ENCODE measurements around the gene COMMD1.
"Not testable (repeated sequence)": the region's sequence is repeated elsewhere in the genome, so short reads cannot be mapped to it uniquely, and the experiment has no call there.

The COMMD1 gene
- 5.0 to 11.9 reads per million in 2 donors for total RNA-seq

DNA sequence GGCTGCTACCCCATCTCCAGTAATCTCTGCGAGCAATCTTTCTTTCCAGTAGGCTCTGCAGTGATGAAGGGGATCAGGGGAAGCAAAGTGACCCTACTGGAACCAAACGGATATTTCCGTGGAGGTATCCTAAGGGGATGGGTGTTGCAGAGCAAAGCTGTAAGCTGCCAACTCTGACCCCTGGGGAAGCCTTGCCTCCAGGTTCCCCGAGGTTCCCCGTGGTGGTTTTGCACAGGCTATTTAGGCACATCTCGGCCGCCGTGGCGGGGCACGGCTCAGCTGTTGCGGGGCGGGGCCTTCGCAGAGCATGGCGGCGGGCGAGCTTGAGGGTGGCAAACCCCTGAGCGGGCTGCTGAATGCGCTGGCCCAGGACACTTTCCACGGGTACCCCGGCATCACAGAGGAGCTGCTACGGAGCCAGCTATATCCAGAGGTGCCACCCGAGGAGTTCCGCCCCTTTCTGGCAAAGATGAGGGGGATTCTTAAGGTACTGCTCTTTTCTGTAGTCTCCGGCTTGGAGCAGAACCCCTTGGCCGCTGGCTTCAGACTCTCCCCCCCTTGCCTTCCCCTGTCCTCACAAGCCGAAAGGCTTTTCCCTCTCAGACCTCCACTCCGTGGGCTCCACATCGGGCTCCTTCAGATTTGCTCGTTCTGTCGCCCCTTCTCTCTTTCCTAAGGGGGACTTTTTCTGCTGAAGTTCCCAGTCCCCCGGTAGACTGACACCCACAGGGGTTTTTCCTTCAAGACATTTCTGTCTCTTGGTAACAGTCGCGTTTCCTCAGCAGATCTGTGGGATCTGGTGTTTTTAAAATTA lies at the start of gene COMMD1:
Gene COMMD1, plus strand, starts transcription at position 303 of the 814 bp plus-strand sequence. Its CDS starts 5 bp downstream, at position 308.
- DNase-seq = peak; percentile 53 to 87 (median 71)

DNA sequence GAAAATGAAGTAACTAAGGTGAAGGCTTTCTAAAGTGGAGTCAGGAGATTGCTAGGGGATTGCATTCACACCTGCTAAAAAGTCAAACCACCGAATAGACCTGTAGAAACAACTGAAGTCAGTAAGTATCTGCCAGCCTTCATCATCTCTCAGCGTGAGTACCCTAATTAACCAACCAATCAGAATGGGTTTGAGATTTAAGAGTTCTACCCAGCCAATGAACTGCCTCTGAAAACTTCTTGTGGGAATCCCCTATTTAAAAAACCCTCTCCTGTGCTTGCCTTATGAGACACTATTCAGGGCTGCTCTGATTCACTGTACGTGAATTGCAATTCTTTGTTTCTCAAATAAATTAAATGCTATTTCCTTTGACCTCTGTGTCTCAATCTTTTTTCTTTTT lies 48.2 kb upstream of the COMMD1 start:
- peak in 1 of 5 experiments; percentile 4 for DNase-seq

DNA sequence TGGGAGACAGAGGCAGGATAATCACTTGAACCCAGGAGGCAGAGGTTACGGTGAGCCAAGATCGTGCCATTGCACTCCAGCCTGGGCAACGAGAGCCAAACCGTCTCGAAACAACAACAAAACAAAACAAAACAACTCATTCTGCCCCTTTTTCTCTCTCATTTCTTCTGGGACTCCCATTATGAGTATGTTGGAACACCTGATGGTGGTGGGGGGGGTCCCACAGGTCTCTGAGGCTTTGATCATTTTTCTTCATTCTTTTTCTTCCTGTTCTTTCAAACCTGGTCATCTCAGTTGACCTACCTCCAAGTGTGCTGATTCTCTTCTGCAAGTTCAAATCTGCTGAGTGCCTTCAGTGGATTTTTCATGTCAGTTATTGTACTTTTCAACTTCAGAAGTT lies 43.4 kb upstream of the COMMD1 start:
- DNase-seq = no peak

DNA sequence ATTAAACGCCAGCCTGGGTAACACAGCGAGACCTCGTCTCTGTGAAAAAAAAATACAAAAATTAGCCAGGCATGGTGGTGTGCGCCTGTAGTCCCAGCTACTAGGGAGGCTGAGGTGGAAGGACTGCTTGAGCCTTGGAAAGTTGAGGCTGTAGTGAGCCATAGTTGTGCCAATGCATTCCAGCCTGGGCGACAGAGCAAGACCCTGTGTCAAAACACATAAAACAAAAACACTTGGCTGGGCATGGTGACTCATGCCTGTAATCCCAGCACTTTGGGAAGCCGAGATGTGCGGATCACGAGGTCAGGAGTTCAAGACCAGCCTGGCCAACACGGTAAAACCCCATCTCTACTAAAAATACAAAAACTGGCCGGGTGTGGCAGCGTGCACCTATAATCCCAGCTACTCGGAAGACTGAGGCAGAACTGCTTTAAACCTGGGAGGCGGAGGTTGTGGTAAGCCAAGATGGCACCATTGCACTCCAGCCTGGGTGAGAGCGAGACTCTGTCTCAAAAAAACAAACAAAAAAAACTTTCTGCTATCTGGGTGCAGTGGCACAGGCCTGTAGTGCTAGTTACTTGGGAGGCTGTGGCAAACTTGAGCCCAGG lies 38.9 kb upstream of the COMMD1 start:
- not testable (repeated sequence) for DNase-seq

DNA sequence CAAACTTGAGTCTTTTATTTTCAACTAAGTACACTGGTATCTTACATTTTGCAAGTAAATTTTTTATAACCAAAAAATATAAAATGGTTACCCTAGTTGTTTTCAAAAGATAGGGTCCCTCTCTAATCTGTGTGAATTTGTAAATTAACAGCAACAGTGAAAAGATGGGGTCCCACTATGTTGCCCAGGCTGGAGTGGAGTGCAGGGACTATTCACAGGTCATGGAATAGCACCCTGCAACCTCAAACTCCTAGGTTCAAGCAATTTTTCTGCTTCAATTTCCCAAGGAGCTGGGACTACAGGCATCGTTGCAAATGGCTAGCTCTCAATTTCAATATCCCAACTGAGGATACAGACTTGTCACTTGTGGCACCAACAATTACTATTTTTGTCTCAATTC lies 29.1 kb upstream of the COMMD1 start:
- no peak for DNase-seq

DNA sequence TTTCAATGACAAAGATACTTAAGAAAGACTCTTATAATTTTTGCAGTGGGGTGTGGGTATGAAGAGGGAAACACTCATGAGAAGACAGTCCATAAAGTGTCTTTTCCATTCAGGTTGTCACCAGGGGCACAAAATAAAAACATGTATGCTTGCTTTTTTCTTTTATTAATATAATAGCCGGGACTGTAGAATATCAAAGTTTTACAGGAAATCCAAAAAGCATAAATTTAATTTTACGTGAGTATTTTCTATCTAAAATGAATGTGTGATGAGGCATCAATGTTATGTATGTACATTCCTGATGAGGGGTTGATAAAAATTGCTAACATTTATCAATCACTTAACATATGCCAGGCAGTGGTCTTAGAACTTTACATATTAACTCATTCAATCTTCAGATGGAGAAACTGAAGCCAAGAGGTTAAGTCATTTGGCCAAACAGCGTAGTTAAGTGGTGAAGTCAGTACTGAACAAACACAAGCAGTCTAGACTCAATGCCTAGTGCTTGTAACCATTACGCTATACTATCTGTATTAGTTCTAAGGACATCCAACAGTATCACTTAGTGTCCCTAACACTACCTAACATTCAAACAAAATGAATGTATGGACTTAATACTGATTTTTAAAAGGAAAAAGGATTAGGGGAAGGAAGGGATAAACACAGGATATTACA lies 27.8 kb upstream of the COMMD1 start:
- DNase-seq = no peak

DNA sequence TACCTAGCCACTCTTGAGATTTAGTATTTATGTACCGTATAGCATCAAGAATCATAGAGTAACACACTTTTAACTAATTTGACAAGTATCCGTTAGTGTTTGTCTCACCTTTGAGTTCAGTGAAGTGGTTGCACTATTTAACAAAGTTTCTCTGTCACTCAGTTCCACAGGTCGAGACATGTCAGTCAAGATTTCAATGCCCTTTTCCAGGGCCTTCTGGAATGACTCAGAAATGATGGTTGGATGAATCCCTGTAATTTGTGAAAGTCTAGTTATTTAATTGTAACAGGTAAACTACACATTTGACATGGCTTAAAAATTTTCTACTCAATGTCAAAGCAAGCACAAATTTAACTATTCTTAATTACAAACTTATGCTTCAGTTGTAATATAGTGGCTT lies 26.7 kb upstream of the COMMD1 start:
- no peak for DNase-seq

DNA sequence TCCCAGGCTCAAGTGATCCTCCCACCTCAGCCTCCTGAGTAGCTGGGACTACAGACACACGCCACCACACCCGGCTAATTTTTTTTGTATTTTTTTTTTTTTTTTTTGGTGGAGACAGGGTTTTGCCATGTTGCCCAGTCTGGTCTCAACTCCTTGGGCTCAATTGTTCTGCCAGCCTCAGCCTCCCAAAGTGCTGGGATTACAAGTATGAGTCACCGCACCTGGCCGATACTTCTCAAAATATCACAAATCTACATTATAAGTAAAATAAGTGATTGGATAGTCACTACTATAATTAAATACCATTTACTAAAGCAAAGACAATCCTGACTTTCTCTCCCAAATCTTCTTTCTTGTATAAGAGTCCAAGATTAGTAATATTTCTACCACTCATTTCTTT lies 26.1 kb upstream of the COMMD1 start:
- DNase-seq = not testable (repeated sequence)

DNA sequence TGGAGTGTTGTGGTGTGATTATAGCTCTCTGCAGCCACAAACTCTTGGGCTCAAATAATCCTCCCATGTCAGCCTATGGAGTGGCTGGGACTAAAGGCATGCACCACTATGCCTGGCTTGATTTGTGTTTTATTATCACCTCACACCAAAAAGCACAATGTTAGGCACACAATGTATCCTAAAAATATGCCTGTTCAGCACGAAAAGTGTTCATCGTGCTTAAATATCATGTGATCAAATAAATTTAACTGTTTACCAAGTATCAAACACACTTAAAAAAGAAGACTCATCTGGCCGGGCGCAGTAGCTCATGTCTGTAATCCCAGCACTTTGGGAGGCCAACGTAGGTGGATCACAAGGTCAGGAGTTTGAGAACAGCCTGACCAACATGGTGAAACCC lies 22.6 kb upstream of the COMMD1 start:
- DNase-seq = no peak

DNA sequence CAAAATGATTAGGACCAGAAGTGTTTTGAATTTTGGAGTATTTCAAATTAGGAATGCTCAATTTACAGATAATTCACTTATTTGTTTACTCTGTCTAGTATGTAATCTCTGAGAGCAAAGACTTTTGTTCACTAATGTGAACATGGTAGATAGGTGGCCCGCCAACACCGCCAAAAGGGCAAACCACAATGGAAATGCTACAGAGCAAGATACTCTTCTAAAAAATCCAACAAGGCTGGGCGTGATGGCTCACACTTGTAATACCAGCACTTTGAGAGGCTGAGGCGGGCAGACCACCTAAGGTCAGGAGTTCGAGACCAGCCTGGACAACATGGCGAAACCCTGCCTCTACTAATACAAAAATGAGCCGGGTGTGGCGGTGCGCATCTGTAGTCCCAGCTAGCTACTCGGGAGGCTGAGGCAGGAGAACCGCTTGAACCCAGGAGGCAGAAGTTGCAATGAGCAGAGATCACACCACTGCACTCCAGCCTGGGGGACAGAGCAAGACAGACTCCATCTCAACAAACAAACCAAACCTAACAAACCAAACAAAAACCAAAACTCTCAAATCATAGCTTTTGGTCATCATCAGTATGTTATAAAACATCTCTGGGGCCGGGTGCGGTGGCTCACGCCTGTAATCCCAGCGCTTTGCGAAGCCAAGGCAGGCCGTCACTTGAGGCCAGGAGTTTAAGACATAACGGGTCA lies 19.4 kb upstream of the COMMD1 start:
- no peak for DNase-seq

DNA sequence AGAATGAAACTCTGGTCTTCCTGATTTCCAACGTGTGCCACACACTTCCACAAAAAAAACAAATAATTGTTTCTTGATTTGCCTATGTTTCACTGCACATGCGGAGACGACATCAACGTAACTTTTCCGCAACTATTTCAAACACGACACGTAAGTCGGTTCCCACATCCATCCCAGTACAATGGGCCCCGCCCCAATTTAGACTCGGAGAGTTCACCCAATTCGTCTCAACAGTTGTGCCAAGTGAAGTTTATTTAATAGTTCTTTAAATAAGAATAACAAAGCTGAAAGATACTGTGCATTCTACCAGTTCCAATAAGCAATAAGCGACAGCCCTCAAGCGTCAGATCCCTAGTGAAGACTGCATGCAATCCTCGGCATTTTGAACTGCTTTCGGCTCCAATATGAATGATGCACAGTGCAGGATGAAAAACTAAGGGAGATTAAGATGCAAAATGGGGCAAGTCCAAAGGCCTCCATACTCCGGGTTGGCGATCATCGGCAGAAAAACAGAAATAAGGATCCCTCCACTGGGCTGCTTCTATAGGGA lies 17.7 kb upstream of the COMMD1 start:
- peak in 2 of 5 experiments; percentile 5 to 22 for DNase-seq

DNA sequence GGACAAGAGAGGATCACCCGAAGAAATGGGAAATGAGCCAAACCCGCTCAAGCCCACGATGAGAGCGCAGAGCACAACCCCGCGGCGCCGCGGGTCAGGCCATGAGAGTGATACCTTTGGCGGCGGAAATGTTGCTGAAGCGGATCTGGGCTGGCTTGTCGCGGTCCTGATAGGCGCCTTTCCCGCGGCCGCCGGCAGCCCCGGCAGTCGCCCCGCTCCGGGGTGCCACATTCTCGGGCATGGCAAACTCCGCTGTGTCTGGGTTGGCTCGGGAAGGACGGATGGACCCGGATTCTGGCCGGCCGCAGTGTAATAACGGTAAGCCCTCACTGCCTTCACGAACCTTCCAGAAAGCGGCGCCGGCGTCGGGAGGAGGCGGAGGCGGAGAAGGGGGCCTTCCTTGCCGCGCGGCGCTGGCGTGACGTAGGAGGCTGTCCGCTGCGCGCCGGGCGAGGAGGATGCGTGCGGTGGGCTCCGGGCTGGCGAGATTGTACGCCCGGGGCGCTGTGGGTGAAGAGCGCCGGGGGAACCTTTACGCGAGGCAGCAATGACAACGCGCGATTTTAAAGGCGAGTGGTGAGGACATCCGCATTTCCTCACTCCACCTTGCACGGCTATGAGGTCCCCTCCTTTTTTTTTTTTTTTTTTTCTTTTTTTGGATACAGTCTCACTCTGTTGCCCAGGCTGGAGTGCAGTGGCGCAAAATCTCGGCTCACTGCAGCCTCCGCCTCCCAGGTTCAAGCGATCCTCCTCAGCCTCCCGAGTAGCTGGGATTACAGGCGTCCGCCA lies 17.0 kb upstream of the COMMD1 start, which contains the start of gene CCT4:
Gene CCT4, minus strand, starts transcription at position 390 of the 789 bp plus-strand sequence. Its CDS starts 149 bp downstream, at position 241.
- DNase-seq = peak; percentile 77 to 92 (median 84)

DNA sequence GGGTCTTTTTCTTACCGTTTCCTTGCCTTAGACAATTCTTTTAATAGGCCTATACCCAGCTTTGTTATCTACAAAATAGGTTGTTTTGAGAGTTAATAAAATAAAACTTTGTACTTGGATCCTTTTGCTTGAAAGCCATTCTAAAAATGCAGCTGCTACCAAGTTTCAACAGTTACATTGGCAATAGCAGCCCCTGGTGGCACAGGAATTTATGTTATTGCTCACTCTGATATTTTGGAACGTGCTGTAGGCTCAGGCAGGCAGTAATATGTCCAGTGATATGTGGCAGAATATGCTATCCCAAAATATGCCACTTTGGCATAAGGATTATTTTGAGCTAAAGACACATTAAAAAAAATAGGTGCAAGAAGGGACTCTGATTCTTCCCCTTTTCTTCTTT lies 6.7 kb upstream of the COMMD1 start:
- peak in 1 of 5 experiments; percentile 29 for DNase-seq

DNA sequence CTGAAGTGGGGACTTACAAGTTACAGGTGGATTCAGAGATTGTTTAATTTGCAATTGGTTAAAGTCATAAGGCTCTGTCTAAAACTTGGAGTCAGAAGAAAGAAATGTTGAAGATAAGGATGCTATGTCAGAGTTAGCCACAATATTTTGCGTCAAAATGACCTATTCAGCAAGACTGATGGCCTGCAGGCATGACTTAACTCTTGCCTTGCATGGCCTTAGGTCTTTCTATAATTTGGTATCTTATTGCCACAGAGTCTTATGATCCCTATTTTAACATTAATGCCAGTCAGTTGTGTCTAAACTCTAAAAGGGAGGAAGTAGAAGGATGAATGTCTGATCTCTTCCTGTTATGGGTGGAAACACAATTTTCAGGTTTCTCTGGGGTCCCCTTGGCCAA lies 5.2 kb upstream of the COMMD1 start:
- DNase-seq = no peak

DNA sequence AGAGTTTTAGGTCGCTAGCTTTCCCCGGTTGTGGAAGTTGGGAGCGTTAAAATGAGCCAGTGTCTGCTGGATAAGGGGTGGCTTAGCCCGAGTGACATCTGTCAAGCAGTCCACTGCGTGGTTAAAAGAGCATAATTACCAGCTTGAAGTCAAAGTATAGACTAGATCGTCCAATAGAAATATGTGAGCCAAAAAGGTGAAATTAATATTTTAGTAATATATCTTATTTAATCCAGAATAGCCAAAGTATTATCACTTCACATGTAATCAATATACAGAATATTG lies 654 bp downstream of the COMMD1 start:
- DNase-seq = no peak

DNA sequence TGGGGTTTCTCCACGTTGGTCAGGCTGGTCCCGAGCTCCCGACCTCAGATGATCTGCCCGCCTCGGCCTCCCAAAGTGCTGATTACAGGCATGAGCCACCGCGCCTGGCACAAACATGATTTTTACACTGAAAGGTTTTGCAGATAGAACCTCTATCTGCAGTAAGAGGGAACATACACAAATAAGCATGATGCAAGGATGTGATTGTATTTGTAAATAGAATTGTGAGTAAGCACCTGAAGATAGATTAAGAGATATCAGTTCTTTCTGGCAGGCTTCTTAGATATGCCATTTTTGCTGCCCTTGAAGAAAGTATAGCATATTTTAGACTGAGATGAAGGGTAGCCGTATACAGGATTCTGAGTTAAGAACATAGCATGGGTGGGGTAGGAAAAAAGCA lies 3.6 kb downstream of the COMMD1 start:
- no peak for DNase-seq

DNA sequence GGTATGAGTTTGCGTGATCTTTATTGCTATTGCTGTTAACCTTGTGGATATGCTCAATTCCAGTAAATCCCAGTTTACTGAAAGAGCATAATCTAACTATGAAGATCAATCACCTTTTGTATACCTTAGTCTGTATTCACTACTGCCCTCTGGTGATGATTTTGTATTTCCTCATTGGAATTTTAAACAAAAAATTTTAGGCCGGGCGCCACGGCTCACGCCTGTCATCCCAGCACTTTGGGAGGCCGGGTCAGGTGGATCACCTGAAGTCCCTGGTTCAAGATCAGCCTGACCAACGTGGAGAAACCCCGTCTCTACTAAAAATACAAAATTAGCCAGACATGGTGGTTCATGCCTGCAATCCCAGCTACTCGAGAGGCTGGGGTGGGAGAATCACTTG lies 5.1 kb downstream of the COMMD1 start:
- no peak for DNase-seq

DNA sequence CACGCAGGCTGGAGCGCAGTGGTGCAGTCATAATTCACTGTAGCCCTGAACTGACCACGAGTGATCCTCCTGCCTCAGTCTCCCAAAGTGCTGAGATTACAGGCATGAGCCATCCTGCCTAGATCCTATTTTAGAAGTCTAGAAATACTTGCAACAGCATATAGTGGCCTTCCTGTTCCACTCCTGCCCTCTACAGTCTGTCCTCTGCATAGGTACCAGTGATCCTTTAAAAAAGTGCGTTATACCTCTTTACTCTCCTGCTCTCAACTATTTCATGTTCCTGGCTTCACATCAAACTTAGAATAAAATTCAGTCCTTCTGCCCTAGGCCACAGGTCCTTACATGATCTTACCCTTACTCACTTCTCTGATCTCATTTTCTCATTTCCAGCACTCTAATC lies 6.0 kb downstream of the COMMD1 start:
- peak in 1 of 5 experiments; percentile 23 for DNase-seq

DNA sequence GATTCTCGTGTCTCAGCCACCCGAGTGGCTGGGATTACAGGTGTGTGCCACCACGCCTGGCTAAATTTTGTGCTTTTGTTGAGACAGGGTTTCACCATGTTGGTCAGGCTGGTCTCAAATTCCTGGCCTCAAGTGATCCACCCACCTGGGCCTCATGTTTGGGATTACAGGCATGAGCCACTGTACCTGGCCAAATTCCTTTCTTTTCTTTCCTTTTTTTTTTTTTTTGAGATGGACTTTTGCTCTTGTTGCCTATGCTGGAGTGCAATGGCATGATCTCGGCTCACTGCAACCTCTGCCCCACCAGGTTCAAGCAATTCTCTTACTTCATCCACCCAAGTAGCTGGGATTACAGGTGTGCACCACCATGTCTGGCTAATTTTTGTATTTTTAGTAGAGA lies 9.3 kb downstream of the COMMD1 start:
- DNase-seq = not testable (repeated sequence)

DNA sequence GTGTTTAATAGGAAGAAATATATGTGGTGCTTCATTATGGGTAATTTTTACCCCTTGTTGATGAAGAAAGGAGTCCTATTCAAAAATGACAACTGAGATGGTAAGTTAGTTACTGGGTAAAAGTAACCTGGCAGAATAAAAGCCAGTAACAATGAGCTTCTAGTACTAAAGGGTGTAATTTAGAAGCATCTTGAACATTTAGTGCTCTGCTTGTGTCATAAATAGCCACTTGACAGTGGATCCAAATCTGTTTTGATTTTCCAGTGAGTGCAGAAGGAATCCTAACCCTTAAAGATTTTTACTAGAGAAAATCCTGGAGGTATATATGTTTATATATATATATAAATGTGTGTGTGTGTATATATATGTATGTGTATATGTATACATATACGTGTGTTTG lies 15.1 kb downstream of the COMMD1 start:
- DNase-seq = no peak

DNA sequence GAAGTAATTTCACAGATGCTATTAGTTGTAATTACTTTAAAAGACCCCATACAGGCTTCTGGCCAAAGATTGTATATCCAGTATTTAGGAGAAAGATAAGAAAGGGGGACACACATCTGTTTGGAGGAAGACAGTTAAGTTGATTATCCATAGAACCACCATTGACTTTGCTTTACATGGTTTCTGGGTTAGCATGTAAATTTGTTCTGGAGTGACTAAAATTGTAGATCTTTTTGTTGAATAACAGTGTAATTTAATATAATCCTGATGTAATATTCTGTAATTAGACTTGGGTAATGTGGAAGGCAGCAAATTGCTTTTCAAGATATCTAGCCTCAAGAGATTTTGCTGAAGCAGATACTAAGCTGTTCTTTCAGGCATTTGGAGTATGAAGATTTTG lies 17.2 kb downstream of the COMMD1 start:
- no peak for DNase-seq

All from T-helper 2 cell (primary cell).